Measurements from ENCODE around the gene STK36. TPM values are rescaled to one million over a fixed set of nuclear protein-coding genes. Genes with fewer than 3 reads are reported as not detected.

Gene STK36
- total RNA-seq, 3 donors from 2014 or later (not counting 1 experiment from before 2014, with no cell fraction given), result 20.0 to 20.3 (median 20.2) TPM

DNA sequence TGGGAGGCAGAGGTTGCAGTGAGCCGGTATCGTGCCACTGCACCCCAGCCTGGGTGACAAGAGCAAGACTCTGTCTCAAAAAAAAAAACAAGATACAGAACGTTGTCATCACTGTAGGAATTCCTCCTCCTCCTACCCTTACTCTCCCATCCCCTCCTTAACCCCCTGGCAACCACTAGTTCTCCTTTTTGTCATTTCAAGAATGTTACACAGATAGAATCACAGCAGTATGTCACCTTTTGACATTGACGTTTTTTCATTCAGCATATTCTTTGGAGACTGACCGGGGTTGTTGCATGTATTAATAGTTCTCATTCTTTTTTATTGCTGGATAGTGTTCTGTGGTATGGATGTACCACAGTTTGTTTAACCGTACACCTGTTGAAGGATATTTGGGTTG lies 71.2 kb downstream of the STK36 start:
- WGBS (ENCODE audit: insufficient coverage), result 81% methylated on average over 6 of the region's 6 CpGs
- H3K36me3 Mint-ChIP-seq, result no peaks in the 10 kb centered on the region
- peaks cover 52% of the 10 kb centered on the region for H3K36me3 ChIP-seq (ENCODE audit: control insufficient read depth, insufficient read depth, low read length)

DNA sequence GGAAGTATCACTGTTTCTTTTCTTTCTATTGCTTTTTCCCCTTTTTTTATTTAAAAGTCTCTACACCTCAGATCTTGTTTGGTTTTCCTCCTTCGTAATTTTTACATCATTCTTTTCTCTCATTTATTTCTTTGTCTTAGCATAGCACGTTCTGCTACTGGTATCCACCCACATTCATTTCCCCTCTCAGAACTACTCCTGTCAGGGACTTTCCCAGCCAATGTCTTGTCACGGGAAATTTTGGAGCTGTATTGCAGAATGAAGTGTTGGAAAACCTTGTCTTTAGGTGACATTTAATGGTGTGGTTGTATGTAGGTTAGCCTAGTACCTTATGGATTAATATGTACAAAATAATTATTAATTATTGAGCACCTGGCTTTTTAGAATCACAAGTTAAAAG lies 72.7 kb downstream of the STK36 start:
- 61% methylated on average over 2 of the region's 3 CpGs for WGBS (ENCODE audit: insufficient coverage)
- Histone ChIP-seq H3K4me3 (ENCODE audit: low read length) (no peak overlapping the region), H3K36me3 (ENCODE audit: control insufficient read depth, insufficient read depth, low read length) (peaks cover 48% of the 10 kb centered on the region), H3K27me3 (ENCODE audit: control insufficient read depth, insufficient read depth, low read length) (no peaks in the 10 kb centered on the region), H3K27ac (ENCODE audit: low read length) (peak overlapping the region; percentile 25), H3K4me1 (ENCODE audit: control insufficient read depth, insufficient read depth, low read length) (peaks cover 5% of the 10 kb centered on the region), H3K9me3 (ENCODE audit: control insufficient read depth, insufficient read depth, low read length) (no peaks in the 10 kb centered on the region)
- ATAC-seq (no peak), DNase-seq (no peak)
- Mint-ChIP-seq H3K4me1 (peaks cover 0 to 6% of the 10 kb centered on the region in 2 donors), H3K36me3 (no peaks in the 10 kb centered on the region), H3K27me3 (ENCODE audit: low read depth in 2 of 2) (no peaks in the 10 kb centered on the region), H3K9me3 (no peaks in the 10 kb centered on the region), H3K27ac (peak overlapping the region in 1 of 2 donors; percentile 7), H3K4me3 (no peak overlapping the region)
- TF ChIP-seq, protein P1, sequence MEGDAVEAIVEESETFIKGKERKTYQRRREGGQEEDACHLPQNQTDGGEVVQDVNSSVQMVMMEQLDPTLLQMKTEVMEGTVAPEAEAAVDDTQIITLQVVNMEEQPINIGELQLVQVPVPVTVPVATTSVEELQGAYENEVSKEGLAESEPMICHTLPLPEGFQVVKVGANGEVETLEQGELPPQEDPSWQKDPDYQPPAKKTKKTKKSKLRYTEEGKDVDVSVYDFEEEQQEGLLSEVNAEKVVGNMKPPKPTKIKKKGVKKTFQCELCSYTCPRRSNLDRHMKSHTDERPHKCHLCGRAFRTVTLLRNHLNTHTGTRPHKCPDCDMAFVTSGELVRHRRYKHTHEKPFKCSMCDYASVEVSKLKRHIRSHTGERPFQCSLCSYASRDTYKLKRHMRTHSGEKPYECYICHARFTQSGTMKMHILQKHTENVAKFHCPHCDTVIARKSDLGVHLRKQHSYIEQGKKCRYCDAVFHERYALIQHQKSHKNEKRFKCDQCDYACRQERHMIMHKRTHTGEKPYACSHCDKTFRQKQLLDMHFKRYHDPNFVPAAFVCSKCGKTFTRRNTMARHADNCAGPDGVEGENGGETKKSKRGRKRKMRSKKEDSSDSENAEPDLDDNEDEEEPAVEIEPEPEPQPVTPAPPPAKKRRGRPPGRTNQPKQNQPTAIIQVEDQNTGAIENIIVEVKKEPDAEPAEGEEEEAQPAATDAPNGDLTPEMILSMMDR (IDR thresholded peaks at IDR 0.05), result no peak
- intact Hi-C loops (cut with micrococcal nuclease), result no loop called here

More for the DNA sequence above, 71.2 kb downstream of the STK36 start:
- intact Hi-C loops (cut with micrococcal nuclease), result no loop called here
- ATAC-seq, result no peak
- Mint-ChIP-seq H3K9me3 (no peaks in the 10 kb centered on the region), H3K4me1 (peaks cover 0 to 6% of the 10 kb centered on the region in 2 donors), H3K4me3 (no peak overlapping the region), H3K27ac (no peak overlapping the region), H3K27me3 (ENCODE audit: low read depth in 2 of 2) (no peaks in the 10 kb centered on the region)
- Histone ChIP-seq H3K9me3 (ENCODE audit: control insufficient read depth, insufficient read depth, low read length) (no peaks in the 10 kb centered on the region), H3K27ac (ENCODE audit: low read length) (no peak overlapping the region), H3K4me1 (ENCODE audit: control insufficient read depth, insufficient read depth, low read length) (peaks cover 5% of the 10 kb centered on the region), H3K4me3 (ENCODE audit: low read length) (no peak overlapping the region), H3K27me3 (ENCODE audit: control insufficient read depth, insufficient read depth, low read length) (no peaks in the 10 kb centered on the region)
- TF ChIP-seq, protein P1 (IDR thresholded peaks at IDR 0.05), result no peak
- DNase-seq, result no peak

DNA sequence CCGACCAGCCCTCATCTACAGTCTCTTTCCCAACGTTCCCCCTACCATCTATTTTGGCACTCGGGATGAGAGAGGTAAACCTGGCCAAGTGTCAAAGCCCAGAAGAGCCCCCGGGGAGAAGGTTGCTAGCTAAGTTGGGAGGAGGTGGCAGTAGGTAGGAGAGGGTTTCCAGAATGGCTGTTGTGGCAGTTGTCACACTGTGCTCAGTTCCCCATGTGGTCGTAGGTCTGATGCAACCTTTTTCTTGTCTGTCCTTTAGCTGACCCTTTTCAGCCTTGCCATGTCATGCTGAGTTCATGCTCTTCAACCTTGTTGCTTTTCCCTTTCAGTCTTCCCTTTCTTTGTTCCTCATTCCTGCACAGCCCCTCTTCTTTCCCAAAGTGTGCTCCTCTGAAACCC lies 73.3 kb downstream of the STK36 start:
- no peaks in the 10 kb centered on the region for H3K27me3 Mint-ChIP-seq (ENCODE audit: low read depth in 2 of 2)
- TF ChIP-seq, protein P1 (IDR thresholded peaks at IDR 0.05), result no peak
- H3K4me3 ChIP-seq (ENCODE audit: low read length), result no peak overlapping the region
- H3K4me3 Mint-ChIP-seq, result no peak overlapping the region
- H3K9me3 Mint-ChIP-seq, result no peaks in the 10 kb centered on the region
- H3K27me3 ChIP-seq (ENCODE audit: control insufficient read depth, insufficient read depth, low read length), result no peaks in the 10 kb centered on the region
- no peaks in the 10 kb centered on the region for H3K36me3 Mint-ChIP-seq
- H3K4me1 Mint-ChIP-seq, result peaks cover 0 to 6% of the 10 kb centered on the region in 2 donors
- intact Hi-C loops (cut with micrococcal nuclease), result no loop called here
- WGBS (ENCODE audit: insufficient coverage), result 72% methylated on average over 5 of the region's 5 CpGs
- H3K27ac ChIP-seq (ENCODE audit: low read length), result peak overlapping the region; percentile 25
- peaks cover 50% of the 10 kb centered on the region for H3K36me3 ChIP-seq (ENCODE audit: control insufficient read depth, insufficient read depth, low read length)
- H3K9me3 ChIP-seq (ENCODE audit: control insufficient read depth, insufficient read depth, low read length), result no peaks in the 10 kb centered on the region
- ATAC-seq, result peak in 2 of 3 donors; percentile 41 to 77
- H3K4me1 ChIP-seq (ENCODE audit: control insufficient read depth, insufficient read depth, low read length), result peaks cover 5% of the 10 kb centered on the region
- H3K27ac Mint-ChIP-seq, result peak overlapping the region in 1 of 2 donors; percentile 73
- peak in 1 of 2 donors; percentile 7 for DNase-seq

Measured in natural killer cell (primary cell).